ENCODE results near the gene ELOVL6.

GRCh38 chr4:110008540-110008939 is 189.9 kb downstream of the ELOVL6 start:
- TF ChIP-seq, protein P1, sequence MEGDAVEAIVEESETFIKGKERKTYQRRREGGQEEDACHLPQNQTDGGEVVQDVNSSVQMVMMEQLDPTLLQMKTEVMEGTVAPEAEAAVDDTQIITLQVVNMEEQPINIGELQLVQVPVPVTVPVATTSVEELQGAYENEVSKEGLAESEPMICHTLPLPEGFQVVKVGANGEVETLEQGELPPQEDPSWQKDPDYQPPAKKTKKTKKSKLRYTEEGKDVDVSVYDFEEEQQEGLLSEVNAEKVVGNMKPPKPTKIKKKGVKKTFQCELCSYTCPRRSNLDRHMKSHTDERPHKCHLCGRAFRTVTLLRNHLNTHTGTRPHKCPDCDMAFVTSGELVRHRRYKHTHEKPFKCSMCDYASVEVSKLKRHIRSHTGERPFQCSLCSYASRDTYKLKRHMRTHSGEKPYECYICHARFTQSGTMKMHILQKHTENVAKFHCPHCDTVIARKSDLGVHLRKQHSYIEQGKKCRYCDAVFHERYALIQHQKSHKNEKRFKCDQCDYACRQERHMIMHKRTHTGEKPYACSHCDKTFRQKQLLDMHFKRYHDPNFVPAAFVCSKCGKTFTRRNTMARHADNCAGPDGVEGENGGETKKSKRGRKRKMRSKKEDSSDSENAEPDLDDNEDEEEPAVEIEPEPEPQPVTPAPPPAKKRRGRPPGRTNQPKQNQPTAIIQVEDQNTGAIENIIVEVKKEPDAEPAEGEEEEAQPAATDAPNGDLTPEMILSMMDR (IDR thresholded peaks at IDR 0.05; ENCODE audit: low read depth, low read length), result no peak
- TF ChIP-seq EZH2phosphoT487 (IDR thresholded peaks at IDR 0.05; ENCODE audit: low read depth), result no peak

Measured in OCI-LY3 (cell line).